ENCODE results near the gene ZBTB17. TPM values are rescaled to one million over a fixed set of nuclear protein-coding genes. Genes with fewer than 3 reads are reported as not detected.

ZBTB17 gene
- total and polyA plus RNA-seq, 10 of the 15 experiments (the other 5 are each of a cell fraction or from before 2014, with no cell fraction given), result 0.87 to 59.4 (median 38.7) TPM

DNA sequence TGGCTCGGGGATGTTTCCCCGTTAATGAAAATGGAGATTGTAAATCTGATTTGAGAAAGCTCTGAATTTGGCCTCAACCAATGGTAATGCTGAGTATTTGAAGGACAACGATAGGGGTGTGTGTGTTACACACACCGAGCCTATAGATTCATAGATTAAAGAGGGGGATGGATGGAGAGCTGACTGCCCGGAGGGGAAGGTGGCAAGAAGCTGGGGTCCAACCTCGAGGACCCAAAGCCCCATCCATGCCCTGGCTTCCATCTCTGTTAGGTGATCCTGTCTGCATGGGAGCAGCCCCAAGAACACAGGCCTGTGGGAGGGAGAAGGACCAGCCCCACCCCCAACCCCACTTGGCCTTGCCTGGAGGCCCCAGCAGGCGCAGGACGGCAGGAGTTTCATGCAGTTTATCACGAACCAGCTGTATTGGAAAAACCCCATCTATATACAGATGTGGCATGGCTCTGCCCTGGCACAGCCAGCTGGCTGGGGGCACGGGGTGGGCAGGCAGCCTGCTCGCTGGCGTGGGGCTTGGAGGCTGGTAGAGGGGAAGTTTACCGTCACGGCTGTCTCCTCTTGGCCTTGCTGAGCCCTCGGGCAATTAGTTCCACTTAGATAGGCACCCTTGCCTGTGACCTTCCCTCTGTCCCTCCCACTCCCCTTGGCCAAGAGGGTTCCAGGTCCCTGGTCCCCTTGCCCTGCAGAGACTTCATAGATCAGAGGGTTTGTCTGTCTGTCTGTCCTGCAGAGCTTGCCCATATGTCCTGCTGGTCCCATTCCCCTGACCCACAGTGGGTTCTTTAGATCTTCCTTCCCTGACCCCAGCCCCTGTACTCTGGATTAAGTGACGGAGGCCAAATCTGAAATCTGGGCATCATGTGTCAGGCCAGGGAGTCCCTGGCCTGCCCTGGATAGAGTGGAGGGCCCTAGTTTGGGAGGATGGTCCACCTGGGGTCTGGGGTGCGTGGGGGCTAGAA is 38.9 kb upstream of the ZBTB17 start (continued):
- TF ChIP-seq GATAD2B (conservative IDR thresholded peaks at IDR 0.05; ENCODE audit: low read depth) (no peak), SPI1 (IDR thresholded peaks at IDR 0.05; ENCODE audit: borderline replicate concordance, insufficient read depth, low read depth, low read length) (no peak), HCFC1 (IDR thresholded peaks at IDR 0.05; ENCODE audit: low read length) (no peak), BMI1 (IDR thresholded peaks at IDR 0.05; ENCODE audit: borderline replicate concordance) (no peak), SMAD1 (IDR thresholded peaks at IDR 0.05; ENCODE audit: low read depth, partially characterized antibody) (no peak), CEBPB (IDR thresholded peaks at IDR 0.05; ENCODE audit: borderline replicate concordance in 1 of 2, low read depth in 2 of 2, low read length in 2 of 2) (no peak), RAD51 (IDR thresholded peaks at IDR 0.05) (peak; percentile 25; the same call in 1 of the 2 replicates), RUNX3 (IDR thresholded peaks at IDR 0.05; ENCODE audit: low read length) (no peak), TCF12 (IDR thresholded peaks at IDR 0.05; ENCODE audit: low read depth, low read length) (no peak), ZNF217 (IDR thresholded peaks at IDR 0.05) (no peak), NFXL1 (IDR thresholded peaks at IDR 0.05; ENCODE audit: borderline replicate concordance) (no peak), MEF2A (IDR thresholded peaks at IDR 0.05; ENCODE audit: insufficient read depth, low read depth, low read length) (0 out of 2 replicates have a peak, but pooled peaks have one; percentile 5), KDM1A (IDR thresholded peaks at IDR 0.05; ENCODE audit: borderline replicate concordance) (no peak), BCL11A (IDR thresholded peaks at IDR 0.05; ENCODE audit: low read depth, low read length) (no peak)
- TF ChIP-seq, protein P1, sequence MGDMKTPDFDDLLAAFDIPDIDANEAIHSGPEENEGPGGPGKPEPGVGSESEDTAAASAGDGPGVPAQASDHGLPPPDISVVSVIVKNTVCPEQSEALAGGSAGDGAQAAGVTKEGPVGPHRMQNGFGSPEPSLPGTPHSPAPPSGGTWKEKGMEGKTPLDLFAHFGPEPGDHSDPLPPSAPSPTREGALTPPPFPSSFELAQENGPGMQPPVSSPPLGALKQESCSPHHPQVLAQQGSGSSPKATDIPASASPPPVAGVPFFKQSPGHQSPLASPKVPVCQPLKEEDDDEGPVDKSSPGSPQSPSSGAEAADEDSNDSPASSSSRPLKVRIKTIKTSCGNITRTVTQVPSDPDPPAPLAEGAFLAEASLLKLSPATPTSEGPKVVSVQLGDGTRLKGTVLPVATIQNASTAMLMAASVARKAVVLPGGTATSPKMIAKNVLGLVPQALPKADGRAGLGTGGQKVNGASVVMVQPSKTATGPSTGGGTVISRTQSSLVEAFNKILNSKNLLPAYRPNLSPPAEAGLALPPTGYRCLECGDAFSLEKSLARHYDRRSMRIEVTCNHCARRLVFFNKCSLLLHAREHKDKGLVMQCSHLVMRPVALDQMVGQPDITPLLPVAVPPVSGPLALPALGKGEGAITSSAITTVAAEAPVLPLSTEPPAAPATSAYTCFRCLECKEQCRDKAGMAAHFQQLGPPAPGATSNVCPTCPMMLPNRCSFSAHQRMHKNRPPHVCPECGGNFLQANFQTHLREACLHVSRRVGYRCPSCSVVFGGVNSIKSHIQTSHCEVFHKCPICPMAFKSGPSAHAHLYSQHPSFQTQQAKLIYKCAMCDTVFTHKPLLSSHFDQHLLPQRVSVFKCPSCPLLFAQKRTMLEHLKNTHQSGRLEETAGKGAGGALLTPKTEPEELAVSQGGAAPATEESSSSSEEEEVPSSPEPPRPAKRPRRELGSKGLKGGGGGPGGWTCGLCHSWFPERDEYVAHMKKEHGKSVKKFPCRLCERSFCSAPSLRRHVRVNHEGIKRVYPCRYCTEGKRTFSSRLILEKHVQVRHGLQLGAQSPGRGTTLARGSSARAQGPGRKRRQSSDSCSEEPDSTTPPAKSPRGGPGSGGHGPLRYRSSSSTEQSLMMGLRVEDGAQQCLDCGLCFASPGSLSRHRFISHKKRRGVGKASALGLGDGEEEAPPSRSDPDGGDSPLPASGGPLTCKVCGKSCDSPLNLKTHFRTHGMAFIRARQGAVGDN (IDR thresholded peaks at IDR 0.05), result peak; percentile 78
- TF ChIP-seq, protein P2, sequence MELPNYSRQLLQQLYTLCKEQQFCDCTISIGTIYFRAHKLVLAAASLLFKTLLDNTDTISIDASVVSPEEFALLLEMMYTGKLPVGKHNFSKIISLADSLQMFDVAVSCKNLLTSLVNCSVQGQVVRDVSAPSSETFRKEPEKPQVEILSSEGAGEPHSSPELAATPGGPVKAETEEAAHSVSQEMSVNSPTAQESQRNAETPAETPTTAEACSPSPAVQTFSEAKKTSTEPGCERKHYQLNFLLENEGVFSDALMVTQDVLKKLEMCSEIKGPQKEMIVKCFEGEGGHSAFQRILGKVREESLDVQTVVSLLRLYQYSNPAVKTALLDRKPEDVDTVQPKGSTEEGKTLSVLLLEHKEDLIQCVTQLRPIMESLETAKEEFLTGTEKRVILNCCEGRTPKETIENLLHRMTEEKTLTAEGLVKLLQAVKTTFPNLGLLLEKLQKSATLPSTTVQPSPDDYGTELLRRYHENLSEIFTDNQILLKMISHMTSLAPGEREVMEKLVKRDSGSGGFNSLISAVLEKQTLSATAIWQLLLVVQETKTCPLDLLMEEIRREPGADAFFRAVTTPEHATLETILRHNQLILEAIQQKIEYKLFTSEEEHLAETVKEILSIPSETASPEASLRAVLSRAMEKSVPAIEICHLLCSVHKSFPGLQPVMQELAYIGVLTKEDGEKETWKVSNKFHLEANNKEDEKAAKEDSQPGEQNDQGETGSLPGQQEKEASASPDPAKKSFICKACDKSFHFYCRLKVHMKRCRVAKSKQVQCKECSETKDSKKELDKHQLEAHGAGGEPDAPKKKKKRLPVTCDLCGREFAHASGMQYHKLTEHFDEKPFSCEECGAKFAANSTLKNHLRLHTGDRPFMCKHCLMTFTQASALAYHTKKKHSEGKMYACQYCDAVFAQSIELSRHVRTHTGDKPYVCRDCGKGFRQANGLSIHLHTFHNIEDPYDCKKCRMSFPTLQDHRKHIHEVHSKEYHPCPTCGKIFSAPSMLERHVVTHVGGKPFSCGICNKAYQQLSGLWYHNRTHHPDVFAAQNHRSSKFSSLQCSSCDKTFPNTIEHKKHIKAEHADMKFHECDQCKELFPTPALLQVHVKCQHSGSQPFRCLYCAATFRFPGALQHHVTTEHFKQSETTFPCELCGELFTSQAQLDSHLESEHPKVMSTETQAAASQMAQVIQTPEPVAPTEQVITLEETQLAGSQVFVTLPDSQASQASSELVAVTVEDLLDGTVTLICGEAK (IDR thresholded peaks at IDR 0.05; ENCODE audit: borderline replicate concordance), result no peak
- TF ChIP-seq, protein P3, sequence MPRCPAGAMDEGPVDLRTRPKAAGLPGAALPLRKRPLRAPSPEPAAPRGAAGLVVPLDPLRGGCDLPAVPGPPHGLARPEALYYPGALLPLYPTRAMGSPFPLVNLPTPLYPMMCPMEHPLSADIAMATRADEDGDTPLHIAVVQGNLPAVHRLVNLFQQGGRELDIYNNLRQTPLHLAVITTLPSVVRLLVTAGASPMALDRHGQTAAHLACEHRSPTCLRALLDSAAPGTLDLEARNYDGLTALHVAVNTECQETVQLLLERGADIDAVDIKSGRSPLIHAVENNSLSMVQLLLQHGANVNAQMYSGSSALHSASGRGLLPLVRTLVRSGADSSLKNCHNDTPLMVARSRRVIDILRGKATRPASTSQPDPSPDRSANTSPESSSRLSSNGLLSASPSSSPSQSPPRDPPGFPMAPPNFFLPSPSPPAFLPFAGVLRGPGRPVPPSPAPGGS (IDR thresholded peaks at IDR 0.05; ENCODE audit: borderline replicate concordance, insufficient read depth, low read depth, low read length, poor library complexity, severe bottlenecking), result no peak
- TF ChIP-seq, protein P4, sequence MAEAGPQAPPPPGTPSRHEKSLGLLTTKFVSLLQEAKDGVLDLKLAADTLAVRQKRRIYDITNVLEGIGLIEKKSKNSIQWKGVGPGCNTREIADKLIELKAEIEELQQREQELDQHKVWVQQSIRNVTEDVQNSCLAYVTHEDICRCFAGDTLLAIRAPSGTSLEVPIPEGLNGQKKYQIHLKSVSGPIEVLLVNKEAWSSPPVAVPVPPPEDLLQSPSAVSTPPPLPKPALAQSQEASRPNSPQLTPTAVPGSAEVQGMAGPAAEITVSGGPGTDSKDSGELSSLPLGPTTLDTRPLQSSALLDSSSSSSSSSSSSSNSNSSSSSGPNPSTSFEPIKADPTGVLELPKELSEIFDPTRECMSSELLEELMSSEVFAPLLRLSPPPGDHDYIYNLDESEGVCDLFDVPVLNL (IDR thresholded peaks at IDR 0.05; ENCODE audit: low read depth, low read length), result no peak
